ENCODE data around the gene STIMATE. TPM values are rescaled to one million over a fixed set of nuclear protein-coding genes. Genes with fewer than 3 reads are reported as not detected.

The STIMATE gene
- total RNA-seq, 1 donor from 2014 or later = 12.1 TPM

DNA sequence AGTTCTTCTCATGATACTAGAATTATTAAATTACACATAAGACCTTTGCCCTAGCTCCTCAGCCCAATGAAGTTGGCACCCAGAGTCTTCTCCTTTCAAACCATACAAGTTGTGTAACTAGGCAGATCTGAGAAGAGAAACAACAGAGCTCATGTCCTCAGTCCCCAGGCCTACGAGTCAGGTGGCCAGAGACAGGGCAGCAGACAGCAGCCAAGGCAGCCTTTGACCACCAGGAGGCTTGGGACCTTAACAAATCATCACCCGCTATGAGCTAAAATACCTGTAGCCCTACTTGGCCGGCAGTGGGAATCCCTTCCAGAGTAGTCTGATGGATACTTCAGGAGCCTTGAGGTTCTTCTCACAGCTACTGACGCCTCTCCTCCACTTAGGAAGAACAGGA is 18.3 kb downstream of the STIMATE start:
- H3K4me1 ChIP-seq (ENCODE audit: insufficient read depth, low read length) = no peaks in the 10 kb centered on the region
- Mint-ChIP-seq H3K36me3 (ENCODE audit: low read depth, unreplicated experiment) (peaks cover 6% of the 10 kb centered on the region), H3K4me3 (ENCODE audit: unreplicated experiment) (no peak overlapping the region), H3K27me3 (ENCODE audit: low read depth, unreplicated experiment) (peaks cover 3% of the 10 kb centered on the region), H3K9me3 (ENCODE audit: unreplicated experiment) (no peaks in the 10 kb centered on the region), H3K27ac (ENCODE audit: unreplicated experiment) (no peak overlapping the region), H3K4me1 (ENCODE audit: low read depth, unreplicated experiment) (peaks cover 6% of the 10 kb centered on the region)
- no peaks in the 10 kb centered on the region for H3K36me3 ChIP-seq (ENCODE audit: insufficient read depth, low read length)
- peaks cover 10% of the 10 kb centered on the region for H3K79me2 ChIP-seq (ENCODE audit: insufficient read depth, low read length)
- H2AFZ ChIP-seq (ENCODE audit: low read depth, low read length) = no peak overlapping the region
- FAIRE-seq (no peak), DNase-seq (ENCODE audit: low read depth) (no peak)
- H3K4me3 ChIP-seq (ENCODE audit: insufficient read depth, low read depth, low read length) = no peak overlapping the region
- peaks cover 30% of the 10 kb centered on the region for H4K20me1 ChIP-seq (ENCODE audit: insufficient read depth, low read length)
- no peak overlapping the region for H3K27ac ChIP-seq (ENCODE audit: low read depth, low read length)
- no peak overlapping the region for H3K4me2 ChIP-seq (ENCODE audit: low read length)
- H3K27me3 ChIP-seq (ENCODE audit: insufficient read depth, low read length) = no peaks in the 10 kb centered on the region
- H3K9me3 ChIP-seq (ENCODE audit: insufficient read depth, low read depth, low read length) = no peaks in the 10 kb centered on the region
- H3K9ac ChIP-seq (ENCODE audit: low read length) = no peak overlapping the region
- TF ChIP-seq, protein P1, sequence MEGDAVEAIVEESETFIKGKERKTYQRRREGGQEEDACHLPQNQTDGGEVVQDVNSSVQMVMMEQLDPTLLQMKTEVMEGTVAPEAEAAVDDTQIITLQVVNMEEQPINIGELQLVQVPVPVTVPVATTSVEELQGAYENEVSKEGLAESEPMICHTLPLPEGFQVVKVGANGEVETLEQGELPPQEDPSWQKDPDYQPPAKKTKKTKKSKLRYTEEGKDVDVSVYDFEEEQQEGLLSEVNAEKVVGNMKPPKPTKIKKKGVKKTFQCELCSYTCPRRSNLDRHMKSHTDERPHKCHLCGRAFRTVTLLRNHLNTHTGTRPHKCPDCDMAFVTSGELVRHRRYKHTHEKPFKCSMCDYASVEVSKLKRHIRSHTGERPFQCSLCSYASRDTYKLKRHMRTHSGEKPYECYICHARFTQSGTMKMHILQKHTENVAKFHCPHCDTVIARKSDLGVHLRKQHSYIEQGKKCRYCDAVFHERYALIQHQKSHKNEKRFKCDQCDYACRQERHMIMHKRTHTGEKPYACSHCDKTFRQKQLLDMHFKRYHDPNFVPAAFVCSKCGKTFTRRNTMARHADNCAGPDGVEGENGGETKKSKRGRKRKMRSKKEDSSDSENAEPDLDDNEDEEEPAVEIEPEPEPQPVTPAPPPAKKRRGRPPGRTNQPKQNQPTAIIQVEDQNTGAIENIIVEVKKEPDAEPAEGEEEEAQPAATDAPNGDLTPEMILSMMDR (IDR thresholded peaks at IDR 0.05; ENCODE audit: insufficient read depth, low read depth, low read length) = no peak
- no peak for TF ChIP-seq EZH2 (IDR thresholded peaks at IDR 0.05; ENCODE audit: insufficient read depth, low read length)

DNA sequence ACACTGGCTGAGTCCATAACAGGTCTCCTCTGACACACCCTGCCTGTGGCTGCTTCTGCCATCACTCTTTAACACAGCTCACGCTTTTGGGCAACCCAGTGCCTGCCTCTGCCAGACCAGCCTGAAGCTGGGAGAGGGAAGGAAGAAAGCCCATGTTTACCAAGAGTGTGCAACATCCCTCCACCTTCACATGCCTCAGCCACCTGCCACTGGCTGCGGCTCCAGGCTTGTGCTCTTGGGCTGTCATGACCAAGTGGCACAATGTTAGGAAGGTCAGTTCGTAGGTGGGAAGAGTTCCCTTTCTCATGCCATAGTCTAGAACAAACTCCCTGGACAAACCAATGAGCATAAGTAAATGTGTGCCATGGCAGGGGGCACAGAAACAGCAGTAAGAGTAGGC is 20.3 kb downstream of the STIMATE start:
- Mint-ChIP-seq H3K4me3 (ENCODE audit: unreplicated experiment) (no peak overlapping the region), H3K27ac (ENCODE audit: unreplicated experiment) (no peak overlapping the region), H3K4me1 (ENCODE audit: low read depth, unreplicated experiment) (peaks cover 6% of the 10 kb centered on the region), H3K36me3 (ENCODE audit: low read depth, unreplicated experiment) (peaks cover 6% of the 10 kb centered on the region), H3K9me3 (ENCODE audit: unreplicated experiment) (no peaks in the 10 kb centered on the region), H3K27me3 (ENCODE audit: low read depth, unreplicated experiment) (no peaks in the 10 kb centered on the region)
- FAIRE-seq = no peak
- H3K4me3 ChIP-seq (ENCODE audit: insufficient read depth, low read depth, low read length) = no peak overlapping the region
- H3K27ac ChIP-seq (ENCODE audit: low read depth, low read length) = no peak overlapping the region
- H3K4me2 ChIP-seq (ENCODE audit: low read length) = no peak overlapping the region
- H3K4me1 ChIP-seq (ENCODE audit: insufficient read depth, low read length) = no peaks in the 10 kb centered on the region
- no peak overlapping the region for H3K9ac ChIP-seq (ENCODE audit: low read length)
- H3K9me3 ChIP-seq (ENCODE audit: insufficient read depth, low read depth, low read length) = no peaks in the 10 kb centered on the region
- no peaks in the 10 kb centered on the region for H3K27me3 ChIP-seq (ENCODE audit: insufficient read depth, low read length)
- peaks cover 10% of the 10 kb centered on the region for H3K79me2 ChIP-seq (ENCODE audit: insufficient read depth, low read length)
- no peak for DNase-seq (ENCODE audit: low read depth)
- no peak overlapping the region for H2AFZ ChIP-seq (ENCODE audit: low read depth, low read length)
- TF ChIP-seq, protein P1 (IDR thresholded peaks at IDR 0.05; ENCODE audit: insufficient read depth, low read depth, low read length) = no peak
- no peak for TF ChIP-seq EZH2 (IDR thresholded peaks at IDR 0.05; ENCODE audit: insufficient read depth, low read length)
- H4K20me1 ChIP-seq (ENCODE audit: insufficient read depth, low read length) = peaks cover 39% of the 10 kb centered on the region
- no peaks in the 10 kb centered on the region for H3K36me3 ChIP-seq (ENCODE audit: insufficient read depth, low read length)

DNA sequence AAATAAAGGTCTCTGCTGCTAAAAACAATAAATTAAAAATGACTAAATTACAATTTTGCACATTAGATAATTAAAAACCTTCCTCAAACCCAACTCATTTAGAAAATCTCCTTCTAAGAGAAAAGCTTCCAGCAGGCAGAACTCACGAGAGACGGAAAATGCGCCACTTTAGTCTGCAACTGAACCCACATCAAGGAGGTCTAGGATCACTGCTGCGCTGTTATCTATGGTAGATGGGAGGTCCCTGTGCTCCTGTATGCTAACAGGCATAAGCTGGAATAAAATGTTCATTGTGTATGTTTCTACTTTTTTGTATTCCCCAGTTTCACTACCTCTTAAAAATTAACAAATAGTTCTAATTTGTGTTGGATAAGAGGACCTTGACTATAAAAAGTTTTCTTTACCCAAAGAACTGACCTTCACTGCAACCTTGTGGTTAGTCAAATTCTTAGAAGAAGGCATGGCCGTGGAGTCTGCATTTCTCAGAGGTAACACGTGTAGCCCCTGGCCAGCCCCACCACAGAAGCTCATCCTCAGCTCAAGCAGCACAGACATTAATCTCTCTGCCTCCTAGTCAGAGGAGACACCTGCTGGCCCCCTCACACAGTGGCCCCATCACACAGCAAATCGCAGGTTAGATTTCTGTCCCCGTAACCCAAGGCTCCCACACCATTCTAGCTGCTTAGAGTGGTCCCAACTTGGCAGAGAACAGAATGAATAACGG is 22.3 kb downstream of the STIMATE start:
- H3K79me2 ChIP-seq (ENCODE audit: insufficient read depth, low read length) = peaks cover 10% of the 10 kb centered on the region
- H3K9me3 ChIP-seq (ENCODE audit: insufficient read depth, low read depth, low read length) = no peaks in the 10 kb centered on the region
- H3K4me3 ChIP-seq (ENCODE audit: insufficient read depth, low read depth, low read length) = no peak overlapping the region
- no peak overlapping the region for H2AFZ ChIP-seq (ENCODE audit: low read depth, low read length)
- no peaks in the 10 kb centered on the region for H3K27me3 ChIP-seq (ENCODE audit: insufficient read depth, low read length)
- H3K36me3 Mint-ChIP-seq (ENCODE audit: low read depth, unreplicated experiment) = peaks cover 9% of the 10 kb centered on the region
- H3K4me2 ChIP-seq (ENCODE audit: low read length) = no peak overlapping the region
- H3K4me1 ChIP-seq (ENCODE audit: insufficient read depth, low read length) = no peaks in the 10 kb centered on the region
- H3K27ac ChIP-seq (ENCODE audit: low read depth, low read length) = no peak overlapping the region
- no peak for FAIRE-seq
- peaks cover 6% of the 10 kb centered on the region for H3K4me1 Mint-ChIP-seq (ENCODE audit: low read depth, unreplicated experiment)
- peaks cover 41% of the 10 kb centered on the region for H4K20me1 ChIP-seq (ENCODE audit: insufficient read depth, low read length)
- H3K4me3 Mint-ChIP-seq (ENCODE audit: unreplicated experiment) = no peak overlapping the region
- no peak overlapping the region for H3K9ac ChIP-seq (ENCODE audit: low read length)
- H3K27me3 Mint-ChIP-seq (ENCODE audit: low read depth, unreplicated experiment) = no peaks in the 10 kb centered on the region
- no peaks in the 10 kb centered on the region for H3K36me3 ChIP-seq (ENCODE audit: insufficient read depth, low read length)
- no peaks in the 10 kb centered on the region for H3K9me3 Mint-ChIP-seq (ENCODE audit: unreplicated experiment)
- H3K27ac Mint-ChIP-seq (ENCODE audit: unreplicated experiment) = no peak overlapping the region
- no peak for DNase-seq (ENCODE audit: low read depth)
- TF ChIP-seq EZH2 (IDR thresholded peaks at IDR 0.05; ENCODE audit: insufficient read depth, low read length) = no peak
- TF ChIP-seq, protein P1 (IDR thresholded peaks at IDR 0.05; ENCODE audit: insufficient read depth, low read depth, low read length) = no peak
